Measurements from ENCODE around the gene GARNL3.

DNA sequence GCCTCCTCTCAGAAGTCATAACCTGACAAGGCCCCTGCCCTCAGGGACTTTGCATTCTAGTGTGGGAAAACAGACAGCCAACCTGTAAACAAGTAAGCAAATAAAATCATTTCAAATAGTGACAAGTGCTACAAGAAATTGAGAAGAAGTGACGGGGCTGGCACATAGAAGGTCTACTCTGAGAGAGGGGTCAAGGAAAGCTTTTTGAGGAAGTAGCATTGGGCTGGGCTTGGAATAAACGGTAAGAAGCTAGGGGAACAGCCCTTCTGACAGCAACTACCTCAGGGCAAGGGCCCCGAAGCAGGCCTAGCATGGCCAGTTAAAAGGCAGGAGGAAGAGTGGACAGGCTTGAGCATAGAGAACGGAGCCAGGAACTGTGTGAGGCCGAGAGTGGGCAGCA lies 127.6 kb downstream of the GARNL3 start:
- TF ChIP-seq, protein P1, sequence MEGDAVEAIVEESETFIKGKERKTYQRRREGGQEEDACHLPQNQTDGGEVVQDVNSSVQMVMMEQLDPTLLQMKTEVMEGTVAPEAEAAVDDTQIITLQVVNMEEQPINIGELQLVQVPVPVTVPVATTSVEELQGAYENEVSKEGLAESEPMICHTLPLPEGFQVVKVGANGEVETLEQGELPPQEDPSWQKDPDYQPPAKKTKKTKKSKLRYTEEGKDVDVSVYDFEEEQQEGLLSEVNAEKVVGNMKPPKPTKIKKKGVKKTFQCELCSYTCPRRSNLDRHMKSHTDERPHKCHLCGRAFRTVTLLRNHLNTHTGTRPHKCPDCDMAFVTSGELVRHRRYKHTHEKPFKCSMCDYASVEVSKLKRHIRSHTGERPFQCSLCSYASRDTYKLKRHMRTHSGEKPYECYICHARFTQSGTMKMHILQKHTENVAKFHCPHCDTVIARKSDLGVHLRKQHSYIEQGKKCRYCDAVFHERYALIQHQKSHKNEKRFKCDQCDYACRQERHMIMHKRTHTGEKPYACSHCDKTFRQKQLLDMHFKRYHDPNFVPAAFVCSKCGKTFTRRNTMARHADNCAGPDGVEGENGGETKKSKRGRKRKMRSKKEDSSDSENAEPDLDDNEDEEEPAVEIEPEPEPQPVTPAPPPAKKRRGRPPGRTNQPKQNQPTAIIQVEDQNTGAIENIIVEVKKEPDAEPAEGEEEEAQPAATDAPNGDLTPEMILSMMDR (IDR thresholded peaks at IDR 0.05; ENCODE audit: poor library complexity, severe bottlenecking) = no peak
- TF ChIP-seq MXI1 (conservative IDR thresholded peaks at IDR 0.05; ENCODE audit: poor library complexity, severe bottlenecking) (no peak), TAF1 (IDR thresholded peaks at IDR 0.05; ENCODE audit: low read depth) (no peak), POLR2AphosphoS5 (IDR thresholded peaks at IDR 0.05) (no peak), EZH2 (IDR thresholded peaks at IDR 0.05; ENCODE audit: borderline replicate concordance, insufficient read depth, low read length, poor library complexity, severe bottlenecking) (no peak)

All from neural cell (in vitro differentiated cells).